ENCODE results near the gene GAGE1.
"Not testable (repeated sequence)": the region's sequence is repeated elsewhere in the genome, so short reads cannot be mapped to it uniquely, and the experiment has no call there.

GAGE1 gene

GRCh38 chrX:49598720-49599119 is at the start of gene GAGE1:
TSS of gene GAGE1 (plus strand) at chrX:49599020. CDS start at chrX:49600175, 1,155 bp downstream.
- not testable (repeated sequence) for DNase-seq

- not testable (repeated sequence) for DNase-seq
These were observed 47.8 kb upstream of the GAGE1 start, which contains the start of gene GAGE12E for GRCh38 chrX:49550989-49551388. TSS of gene GAGE12E (plus strand) at chrX:49551289. CDS start at chrX:49552444, 1,155 bp downstream.

DNA sequence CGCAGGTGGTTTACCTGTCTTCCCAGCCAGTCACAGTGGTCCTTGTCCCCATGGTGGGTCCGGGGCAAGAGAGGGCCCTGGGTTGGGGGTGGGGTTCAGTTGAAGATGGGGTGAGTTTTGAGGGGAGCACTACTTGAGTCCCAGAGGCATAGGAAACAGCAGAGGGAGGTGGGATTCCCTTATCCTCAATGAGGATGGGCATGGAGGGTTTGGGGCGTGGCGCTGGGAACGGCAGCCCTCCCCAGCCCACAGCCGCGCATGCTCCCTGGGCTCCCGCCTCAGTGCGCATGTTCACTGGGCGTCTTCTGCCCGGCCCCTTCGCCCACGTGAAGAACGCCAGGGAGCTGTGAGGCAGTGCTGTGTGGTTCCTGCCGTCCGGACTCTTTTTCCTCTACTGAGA is 38.3 kb upstream of the GAGE1 start, which contains the start of gene GAGE12F:
TSS of gene GAGE12F (plus strand) at position 301 of the 400 bp plus-strand sequence. CDS start 1,155 bp downstream, outside the sequence.
- DNase-seq: not testable (repeated sequence)

GRCh38 chrX:49568728-49569127 is 30.1 kb upstream of the GAGE1 start:
- DNase-seq: not testable (repeated sequence)

- DNase-seq: not testable (repeated sequence)
These were observed 29.7 kb upstream of the GAGE1 start for GRCh38 chrX:49569152-49569551.

GRCh38 chrX:49570100-49570499 is 28.7 kb upstream of the GAGE1 start, which contains the start of gene GAGE12G:
TSS of gene GAGE12G (plus strand) at chrX:49570400. CDS start at chrX:49571555, 1,155 bp downstream.
- DNase-seq: not testable (repeated sequence)

DNA sequence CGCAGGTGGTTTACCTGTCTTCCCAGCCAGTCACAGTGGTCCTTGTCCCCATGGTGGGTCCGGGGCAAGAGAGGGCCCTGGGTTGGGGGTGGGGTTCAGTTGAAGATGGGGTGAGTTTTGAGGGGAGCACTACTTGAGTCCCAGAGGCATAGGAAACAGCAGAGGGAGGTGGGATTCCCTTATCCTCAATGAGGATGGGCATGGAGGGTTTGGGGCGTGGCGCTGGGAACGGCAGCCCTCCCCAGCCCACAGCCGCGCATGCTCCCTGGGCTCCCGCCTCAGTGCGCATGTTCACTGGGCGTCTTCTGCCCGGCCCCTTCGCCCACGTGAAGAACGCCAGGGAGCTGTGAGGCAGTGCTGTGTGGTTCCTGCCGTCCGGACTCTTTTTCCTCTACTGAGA is 19.2 kb upstream of the GAGE1 start, which contains the start of gene GAGE12H:
TSS of gene GAGE12H (plus strand) at position 301 of the 400 bp plus-strand sequence. CDS start 1,155 bp downstream, outside the sequence.
- DNase-seq: not testable (repeated sequence)

GRCh38 chrX:49589196-49589595 is 9.6 kb upstream of the GAGE1 start, which contains the start of gene GAGE2A:
TSS of gene GAGE2A (plus strand) at chrX:49589496. CDS start at chrX:49590651, 1,155 bp downstream.
- DNase-seq: not testable (repeated sequence)

GRCh38 chrX:49589769-49590478 is 8.9 kb upstream of the GAGE1 start:
- not testable (repeated sequence) for DNase-seq

GRCh38 chrX:49590488-49590887 is 8.3 kb upstream of the GAGE1 start:
- not testable (repeated sequence) for DNase-seq

DNA sequence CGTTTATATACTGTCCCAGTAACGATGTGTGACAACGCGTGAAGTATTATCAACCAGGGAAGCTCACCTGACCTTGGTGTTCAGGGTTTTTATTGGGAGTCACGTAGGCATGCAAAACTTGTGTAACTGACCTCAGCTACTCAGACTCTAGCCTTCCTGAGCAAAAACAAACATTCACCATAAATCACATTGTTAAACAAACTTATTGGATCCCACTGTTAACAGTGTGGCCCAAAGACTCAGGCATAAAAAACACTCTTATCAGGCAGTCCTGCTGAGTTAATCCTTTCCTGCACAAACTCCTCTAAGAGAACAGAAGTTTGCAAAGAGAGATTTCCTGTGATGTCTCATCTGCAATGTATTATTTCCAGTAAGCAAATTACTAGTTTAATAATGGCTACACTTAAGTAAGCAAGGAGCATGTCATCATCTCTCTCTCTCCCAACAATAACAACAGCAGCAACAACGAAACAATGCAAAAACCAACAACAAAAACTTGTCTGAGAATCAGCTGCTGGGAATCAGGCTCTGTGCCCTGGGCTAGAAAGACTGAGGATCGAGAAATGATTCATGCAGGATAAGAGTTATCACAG is 12.0 kb downstream of the GAGE1 start:
- no peak for DNase-seq

- DNase-seq: no peak
These were observed 19.8 kb downstream of the GAGE1 start for GRCh38 chrX:49618574-49618973.

GRCh38 chrX:49627086-49627777 is 28.4 kb downstream of the GAGE1 start:
- DNase-seq: no peak

- DNase-seq: no peak
These were observed 46.3 kb downstream of the GAGE1 start for GRCh38 chrX:49644991-49645637.

DNA sequence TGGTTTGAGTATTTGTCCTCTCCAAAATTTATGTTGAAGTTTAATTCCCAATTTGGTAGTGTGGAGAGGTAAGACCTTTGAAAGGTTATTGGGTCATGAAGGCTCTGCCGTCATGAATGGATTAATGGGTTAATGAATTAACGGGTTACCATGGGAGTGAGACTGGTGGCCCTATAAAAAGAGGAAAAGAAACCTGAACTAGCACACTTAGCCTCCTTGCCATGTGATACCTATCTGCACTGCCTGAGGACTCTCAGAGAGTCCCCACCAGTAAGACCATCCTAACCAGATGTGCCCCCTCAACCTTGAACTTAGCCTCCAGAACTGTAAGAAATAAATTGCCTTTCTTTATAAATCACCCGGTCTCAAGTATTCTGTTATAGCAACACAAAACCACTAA is 57.7 kb downstream of the GAGE1 start:
- DNase-seq: no peak
